Activated CD4-positive, alpha-beta T cell treated with anti-CD3 and anti-CD28 coated beads for 48 hours (primary cell): ENCODE measurements around the gene AGBL1.

Source experiments
- DNase-seq: peaks from one replicate; pipeline ENCODE4 v3.0.0-alpha.2; 2020

The AGBL1 gene

GRCh38 chr15:86165265-86166211 is 85.9 kb downstream of the AGBL1 start:
- DNase-seq, result no peak

- DNase-seq, result no peak
These were observed 88.2 kb downstream of the AGBL1 start for GRCh38 chr15:86167841-86168240.

GRCh38 chr15:86178845-86179244 is 99.2 kb downstream of the AGBL1 start:
- DNase-seq, result no peak

- peak; percentile 69 for DNase-seq
These were observed 104.2 kb downstream of the AGBL1 start for GRCh38 chr15:86183596-86184491.

GRCh38 chr15:86193716-86194380 is 114.2 kb downstream of the AGBL1 start:
- no peak for DNase-seq

- DNase-seq, result no peak
These were observed 118.1 kb downstream of the AGBL1 start for GRCh38 chr15:86197770-86198169.

GRCh38 chr15:86199467-86200145 is 119.9 kb downstream of the AGBL1 start:
- DNase-seq, result no peak

GRCh38 chr15:86201313-86202008 is 121.8 kb downstream of the AGBL1 start:
- DNase-seq, result no peak

- no peak for DNase-seq
These were observed 123.8 kb downstream of the AGBL1 start for GRCh38 chr15:86203462-86203861.

GRCh38 chr15:86205096-86205495 is 125.4 kb downstream of the AGBL1 start:
- no peak for DNase-seq

GRCh38 chr15:86213420-86213819 is 133.7 kb downstream of the AGBL1 start:
- no peak for DNase-seq

GRCh38 chr15:86213888-86214287 is 134.2 kb downstream of the AGBL1 start:
- no peak for DNase-seq

- no peak for DNase-seq
These were observed 141.4 kb downstream of the AGBL1 start for GRCh38 chr15:86221119-86221518.

GRCh38 chr15:86229306-86229705 is 149.6 kb downstream of the AGBL1 start:
- no peak for DNase-seq

- no peak for DNase-seq
These were observed 150.3 kb downstream of the AGBL1 start for GRCh38 chr15:86229936-86230335.

- DNase-seq, result peak; percentile 41
These were observed 152.4 kb downstream of the AGBL1 start for GRCh38 chr15:86231864-86232721.

- DNase-seq, result no peak
These were observed 156.0 kb downstream of the AGBL1 start for GRCh38 chr15:86235667-86236066.

GRCh38 chr15:86236356-86237110 is 156.9 kb downstream of the AGBL1 start:
- no peak for DNase-seq

GRCh38 chr15:86237111-86237500 is 157.4 kb downstream of the AGBL1 start:
- DNase-seq, result no peak
